GM19455 (cell line): Measurements from ENCODE around the gene CCDC194.

Source experiments
- ATAC-seq: cut with Tn5 transposase; IDR thresholded peaks from one replicate; pipeline ENCODE4 v1.9.1; 2021; ENCODE audit not compliant: unreplicated experiment

The CCDC194 gene

DNA sequence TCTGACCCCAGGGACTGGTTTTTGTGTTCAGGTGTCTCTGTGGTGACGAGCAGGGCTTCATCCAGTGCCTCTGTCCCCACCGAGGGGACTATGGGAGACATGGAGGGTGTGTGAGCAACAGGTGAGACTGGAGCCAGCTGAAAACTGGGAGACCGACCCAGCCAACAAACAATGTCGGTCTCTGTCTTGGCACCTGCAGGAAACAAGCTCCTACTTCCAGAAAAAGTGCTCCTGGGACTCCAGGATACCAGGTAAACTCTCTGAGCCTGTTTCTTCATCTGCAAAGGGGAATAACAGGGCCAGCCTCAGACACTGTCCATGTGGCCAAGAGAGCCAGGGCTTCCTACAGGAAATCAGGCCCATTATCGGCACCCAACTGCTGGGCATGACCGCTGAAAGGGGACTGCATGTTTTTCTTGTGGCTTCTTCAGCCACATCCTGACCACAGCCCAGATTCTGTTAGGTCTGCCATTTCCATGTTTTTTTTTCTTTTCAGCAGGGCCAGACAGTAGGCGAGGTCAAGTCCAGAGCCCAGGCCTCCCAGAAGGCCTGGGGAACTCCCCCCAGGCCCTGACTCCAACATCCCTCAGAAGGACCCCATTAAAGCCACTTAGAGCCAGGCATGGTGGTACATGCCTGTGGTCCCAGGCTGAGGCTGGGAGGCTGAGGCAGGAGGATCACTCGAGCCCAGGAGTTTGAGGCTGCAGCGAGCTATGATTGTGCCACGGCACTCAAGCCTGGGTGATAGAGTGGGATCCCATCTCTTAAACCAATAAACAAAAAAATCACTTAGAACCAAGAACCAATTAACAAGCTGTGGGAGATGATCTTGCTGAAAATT lies 12.3 kb upstream of the CCDC194 start:
- peak; percentile 15 for ATAC-seq

GRCh38 chr19:17405250-17406045 lies 11.5 kb upstream of the CCDC194 start, which contains the start of gene BST2:
Gene BST2 (minus strand): TSS chr19:17405630. CDS start chr19:17405575, 55 bp downstream.
- peak; percentile 74 for ATAC-seq

GRCh38 chr19:17404621-17405249 lies 10.7 kb upstream of the CCDC194 start:
- no peak for ATAC-seq

DNA sequence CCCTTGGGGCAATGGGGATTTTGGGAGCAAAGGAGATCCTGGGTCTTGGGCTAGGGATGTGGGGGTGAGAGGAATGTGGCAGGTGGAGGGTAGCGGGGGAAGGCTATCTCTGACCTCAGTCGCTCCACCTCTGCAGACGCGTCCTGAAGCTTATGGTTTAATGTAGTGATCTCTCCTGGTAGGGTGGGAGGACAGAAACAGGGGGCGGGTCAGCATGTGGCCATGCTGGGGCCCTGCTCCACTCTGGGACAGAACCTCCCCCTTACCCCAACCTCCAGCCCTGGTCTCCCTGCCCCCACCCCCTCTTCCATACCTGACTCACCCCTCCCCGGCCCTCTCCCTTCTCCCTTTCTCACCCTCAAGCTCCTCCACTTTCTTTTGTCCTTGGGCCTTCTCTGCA lies 10.0 kb upstream of the CCDC194 start:
- ATAC-seq, result no peak

DNA sequence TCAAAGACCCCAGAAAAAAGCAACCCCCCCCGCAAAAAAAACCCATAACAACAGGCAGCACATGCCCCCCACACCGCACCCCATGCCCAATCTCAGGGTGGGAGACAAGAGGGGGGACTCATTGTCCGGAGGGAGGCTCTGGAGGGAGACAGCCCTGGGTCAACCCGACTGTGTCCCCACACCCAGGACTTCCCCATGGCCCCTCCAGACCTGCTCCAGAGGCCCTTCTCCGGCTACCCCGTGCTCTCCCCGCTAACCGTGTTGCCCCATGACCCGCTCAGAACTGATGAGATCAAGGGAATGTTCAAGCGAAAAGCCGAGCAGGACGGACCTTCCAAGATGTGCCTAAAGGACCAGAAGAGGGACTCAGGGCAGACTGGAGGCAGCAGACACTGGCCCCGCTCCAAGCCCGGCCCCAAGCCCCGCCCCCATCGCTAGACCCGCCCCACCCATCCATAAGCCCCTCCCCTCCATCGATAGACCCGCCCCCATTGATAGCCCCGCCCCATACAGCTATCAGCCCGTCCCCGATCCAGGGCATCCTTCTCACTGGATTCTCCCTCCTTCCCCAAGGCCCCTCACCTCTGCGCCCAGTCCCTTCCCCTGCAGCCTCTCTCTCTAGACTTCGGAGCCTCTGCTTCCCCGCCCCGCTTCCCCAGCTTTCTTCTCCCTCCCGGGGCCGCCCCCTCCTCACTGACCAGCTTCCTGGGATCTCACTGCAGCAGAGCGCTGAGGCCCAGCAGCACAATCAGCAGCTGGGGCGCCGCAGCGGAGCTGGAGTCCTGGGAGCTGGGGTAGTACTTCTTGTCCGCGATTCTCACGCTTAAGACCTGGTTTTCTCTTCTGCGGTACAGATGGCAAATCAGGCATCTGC lies 9.2 kb upstream of the CCDC194 start:
- no peak for ATAC-seq

DNA sequence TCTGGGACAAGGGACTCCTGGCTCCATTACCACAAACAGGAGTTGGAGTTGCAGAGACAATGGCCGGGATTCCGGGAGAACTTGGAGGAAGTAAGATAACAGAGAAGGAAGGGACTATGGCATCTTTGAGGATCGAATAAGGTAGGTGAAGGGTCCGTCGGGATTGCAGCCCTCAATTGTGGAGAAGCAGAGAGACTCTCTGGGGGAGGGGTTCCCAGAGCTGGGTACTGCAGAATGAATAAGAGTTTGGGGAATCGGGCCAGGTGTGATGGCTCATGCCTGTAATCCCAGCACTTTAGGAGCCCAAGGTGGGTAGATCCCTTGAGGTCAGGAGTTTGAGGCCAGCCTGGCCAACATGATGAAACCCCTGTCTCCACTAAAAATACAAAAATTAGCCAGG lies 7.6 kb upstream of the CCDC194 start:
- no peak for ATAC-seq

DNA sequence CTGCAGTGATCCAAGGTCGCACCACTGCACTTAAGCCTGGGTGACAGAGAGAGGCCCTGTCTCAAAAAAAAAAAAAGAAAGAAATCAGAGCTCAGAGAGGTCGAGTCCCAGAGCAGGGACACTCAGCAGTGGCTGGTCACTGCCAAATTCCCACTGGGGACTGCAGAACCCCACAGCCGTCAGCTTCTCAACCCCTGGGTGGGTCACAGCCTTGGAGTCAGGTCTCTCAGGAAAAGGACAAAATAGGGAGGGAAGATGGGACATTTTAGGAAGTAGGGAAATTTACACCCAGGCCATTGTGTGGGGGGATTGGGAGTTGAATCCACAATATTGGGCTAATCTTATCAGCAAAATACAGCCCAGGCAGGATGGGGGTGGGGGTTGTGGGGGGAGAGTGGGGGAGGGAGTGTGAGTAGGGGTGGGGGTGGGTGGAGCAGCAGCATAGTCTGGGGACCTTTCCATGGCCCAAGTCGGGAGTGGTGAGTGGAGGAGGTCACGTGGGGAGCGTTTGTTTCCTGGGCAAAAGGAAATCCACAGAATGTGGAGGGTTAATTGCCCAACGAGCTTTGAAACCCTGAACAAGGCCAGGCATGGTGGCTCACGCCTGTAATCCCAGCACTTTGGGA lies 5.0 kb upstream of the CCDC194 start:
- no peak for ATAC-seq

DNA sequence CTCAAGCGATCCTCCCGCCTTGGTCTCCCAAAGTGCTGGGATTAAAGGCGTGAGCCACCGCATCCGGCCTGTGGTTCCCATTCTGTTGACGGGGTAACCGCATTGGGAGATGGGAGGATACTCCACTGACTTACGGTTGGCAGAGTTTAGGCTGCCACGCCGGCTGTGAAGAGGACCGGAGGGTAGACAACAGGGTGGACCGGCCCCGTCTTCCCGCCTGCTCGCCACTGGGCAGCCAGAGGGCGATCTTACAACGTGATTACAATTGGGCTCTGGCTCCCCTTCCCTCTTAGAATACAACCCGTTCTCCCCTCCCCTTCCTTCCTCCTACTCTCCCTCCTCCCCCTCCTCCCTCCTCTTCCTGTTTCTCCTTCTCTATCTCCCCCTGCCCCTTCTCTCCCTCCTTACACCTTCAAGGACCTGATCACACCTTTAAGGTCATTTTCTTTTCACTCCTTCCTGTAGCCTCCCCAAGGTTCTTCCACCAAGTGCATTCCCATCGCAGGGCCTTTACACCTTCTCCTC lies 957 bp upstream of the CCDC194 start:
- ATAC-seq, result no peak

DNA sequence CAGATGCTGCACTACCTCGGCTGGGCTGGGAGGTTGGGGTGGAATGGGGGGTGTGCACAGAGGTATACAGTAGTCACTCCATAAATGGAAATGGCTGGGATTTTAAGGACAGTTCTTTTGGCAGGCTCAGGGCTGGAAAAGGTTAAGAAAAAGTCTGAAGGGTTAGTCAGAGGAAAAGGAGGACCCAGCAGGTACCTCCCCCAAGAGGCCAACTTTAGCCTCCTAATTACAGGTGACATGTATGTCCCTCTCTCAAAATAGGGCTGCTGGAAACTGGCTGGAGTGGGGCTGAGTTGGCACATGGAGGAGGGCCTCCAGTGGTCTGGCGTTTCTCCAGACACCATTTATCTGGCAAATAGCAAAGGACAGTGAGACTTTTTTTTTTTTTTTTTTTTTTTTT lies 994 bp downstream of the CCDC194 start:
- ATAC-seq, result no peak

GRCh38 chr19:17391371-17392151 lies 2.4 kb downstream of the CCDC194 start:
- peak; percentile 9 for ATAC-seq

DNA sequence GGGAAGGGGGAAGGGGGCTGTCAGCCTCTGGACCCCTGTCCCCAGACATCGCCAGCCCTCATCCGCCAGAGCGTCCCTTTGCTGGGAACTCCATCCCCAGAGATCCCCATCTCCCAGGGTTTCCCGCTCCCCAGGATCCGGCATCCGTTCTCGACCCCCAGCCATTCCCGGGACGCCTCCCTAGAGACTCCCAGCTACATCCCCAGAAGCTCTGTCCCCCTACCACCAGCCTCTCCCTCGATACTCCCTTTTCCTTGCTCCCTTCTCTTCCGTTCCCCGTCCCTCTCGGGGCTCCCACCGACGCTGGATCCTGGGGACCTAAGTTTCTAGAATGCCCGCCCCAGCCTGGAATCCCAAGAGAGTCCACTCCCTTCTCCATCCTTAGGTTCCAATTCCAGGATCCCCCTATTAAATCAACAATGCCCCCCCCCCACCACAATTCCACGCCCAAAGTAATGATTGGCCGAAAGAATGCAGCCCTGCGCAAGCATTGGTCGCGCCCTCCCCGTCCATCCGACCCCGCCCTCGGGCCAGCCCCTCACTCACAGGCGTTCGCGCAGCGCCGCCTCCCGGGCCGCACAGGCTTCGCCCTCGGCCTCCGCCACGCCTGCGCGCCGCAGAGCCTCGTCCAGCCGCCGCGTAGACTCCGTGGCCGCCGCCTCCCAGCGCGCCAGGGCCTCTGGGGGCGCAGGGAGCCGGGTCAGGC lies 3.2 kb downstream of the CCDC194 start:
- ATAC-seq, result peak; percentile 70

GRCh38 chr19:17389957-17390664 lies 3.9 kb downstream of the CCDC194 start:
- ATAC-seq, result no peak

DNA sequence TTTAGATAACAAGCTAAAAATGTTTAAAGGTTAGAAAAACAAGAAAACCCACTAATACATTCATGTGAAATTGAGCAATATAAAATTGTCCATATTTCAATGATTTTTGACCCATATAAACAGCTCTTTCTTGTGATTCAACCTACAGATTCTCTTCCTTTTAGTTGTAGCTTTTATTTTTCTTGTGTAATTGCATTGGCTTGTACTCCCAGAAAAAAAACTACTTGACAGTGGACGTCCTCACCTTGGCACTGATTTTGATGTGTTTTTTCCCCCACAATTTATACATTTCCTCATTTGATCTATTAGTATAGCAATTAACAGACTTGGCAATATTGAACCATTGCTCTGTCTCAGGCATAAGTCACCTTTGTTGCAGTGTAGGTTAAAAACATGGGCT lies 4.7 kb downstream of the CCDC194 start:
- ATAC-seq, result no peak

- no peak for ATAC-seq
These were observed 8.0 kb downstream of the CCDC194 start for GRCh38 chr19:17385878-17386611.

DNA sequence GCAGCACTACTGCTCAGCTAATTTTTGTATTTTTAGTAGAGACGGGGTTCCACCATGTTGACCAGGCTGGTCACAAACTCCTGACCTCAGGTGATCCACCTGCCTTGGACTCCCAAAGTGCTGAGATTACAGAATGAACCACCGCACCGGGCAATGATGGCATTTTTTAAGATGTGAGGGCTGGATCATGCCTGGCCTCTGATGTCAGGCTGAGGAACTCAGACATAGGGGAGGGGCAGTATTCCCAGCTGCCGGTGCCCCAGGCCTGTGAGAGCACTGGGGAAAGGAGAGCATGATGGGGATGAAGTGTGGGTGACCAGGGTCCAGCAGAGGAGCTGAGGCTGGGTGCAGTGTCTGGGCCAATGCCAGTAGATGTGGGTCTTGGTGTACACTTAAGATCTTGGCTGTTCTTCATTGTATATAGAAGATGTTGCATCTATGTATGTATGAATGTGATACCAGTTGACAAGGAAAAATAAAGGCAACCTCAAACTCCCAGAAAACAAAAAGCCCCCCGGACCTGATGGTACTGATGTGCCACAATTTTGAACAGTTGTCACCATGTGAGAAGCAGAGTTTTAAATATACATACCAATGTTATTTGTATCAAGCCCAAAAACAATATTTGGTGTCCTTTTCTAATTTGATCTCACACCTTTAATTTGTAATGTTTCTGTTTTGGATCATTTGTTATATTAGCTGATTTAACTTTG lies 13.4 kb downstream of the CCDC194 start:
- ATAC-seq, result no peak

GRCh38 chr19:17379221-17379631 lies 14.8 kb downstream of the CCDC194 start:
- no peak for ATAC-seq

DNA sequence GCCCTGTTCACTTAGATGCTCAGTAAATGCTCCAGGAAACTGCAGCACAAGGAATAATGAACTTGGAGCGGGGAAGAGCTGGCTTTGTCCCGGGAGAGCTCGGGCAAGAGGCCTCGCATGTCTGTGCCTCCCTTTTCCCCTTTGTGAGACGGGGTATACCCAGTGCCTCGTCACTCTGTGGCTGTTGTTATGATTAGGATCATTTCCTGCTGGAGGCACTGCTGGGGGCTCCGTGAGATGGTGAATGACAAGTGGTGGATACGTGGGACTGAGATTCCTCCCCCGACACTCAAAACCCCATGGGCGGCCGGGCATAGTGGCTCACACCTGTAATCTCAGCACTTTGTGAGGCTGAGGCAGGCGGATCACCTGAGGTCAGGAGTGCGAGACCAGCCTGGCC lies 15.7 kb downstream of the CCDC194 start:
- ATAC-seq, result no peak
